SU-DHL-6 (cell line): ENCODE data around the gene GUCY1B1.

Source experiments
- H2AFZ ChIP-seq: fragments of 200-600 bp; sonication (generic); 2 replicates; pipeline ENCODE4 v1.6.1; 2014; ENCODE audit warnings: low read depth, mild to moderate bottlenecking, moderate library complexity, mixed read lengths, antibody characterized with exemption, low read length; ENCODE audit not compliant: severe bottlenecking
- H3F3A ChIP-seq: fragments of 200-600 bp; shearing (Covaris generic); 2 replicates; pipeline ENCODE4 v1.6.0; 2016; ENCODE audit warnings: antibody characterized with exemption, mild to moderate bottlenecking; ENCODE audit not compliant: insufficient read depth
- H3K27ac ChIP-seq: fragments of 200-600 bp; sonication (generic); 2 replicates; pipeline ENCODE4 v1.5.1; 2016; ENCODE audit warnings: low read depth, mild to moderate bottlenecking, low read length, moderate library complexity, mixed read lengths
- H3K27me3 ChIP-seq: fragments of 200-600 bp; sonication (generic), shearing (Covaris generic); 2 replicates; pipeline ENCODE4 v1.6.0; 2014; ENCODE audit warnings: mild to moderate bottlenecking, low read length
- H3K36me3 ChIP-seq: fragments of 200-600 bp; sonication (generic); 2 replicates; pipeline ENCODE4 v1.6.1; 2014; ENCODE audit warnings: mild to moderate bottlenecking, low read length, mixed read lengths
- H3K4me2 ChIP-seq: fragments of 300-600, 200-600 bp; shearing (Covaris generic), sonication (generic); 2 replicates; pipeline ENCODE4 v1.6.0; 2014; ENCODE audit warnings: low read length, low read depth, mild to moderate bottlenecking; ENCODE audit not compliant: poor library complexity, severe bottlenecking
- H3K4me3 ChIP-seq: fragments of 200-600 bp; sonication (generic); 2 replicates; pipeline ENCODE4 v1.5.1; 2014; ENCODE audit warnings: antibody characterized with exemption, low read length, mild to moderate bottlenecking, mixed read lengths; ENCODE audit not compliant: insufficient read depth, poor library complexity, severe bottlenecking
- H3K79me2 ChIP-seq: fragments of 200-600 bp; sonication (generic); 2 replicates; pipeline ENCODE4 v1.6.1; 2014; ENCODE audit warnings: mild to moderate bottlenecking, low read length, moderate library complexity; ENCODE audit not compliant: insufficient read depth
- H3K9ac ChIP-seq: fragments of 200-600 bp; sonication (generic); 2 replicates; pipeline ENCODE4 v1.7.0; 2014; ENCODE audit warnings: mild to moderate bottlenecking, low read length
- H3K9me2 ChIP-seq: fragments of 200-600 bp; sonication (generic); replicated peaks from 2 replicates; pipeline ENCODE4 v1.6.1; 2014; ENCODE audit warnings: low read length; ENCODE audit not compliant: insufficient read depth
- H3K9me3 ChIP-seq: fragments of 200-600 bp; sonication (generic); 2 replicates; pipeline ENCODE4 v1.6.1; 2014; ENCODE audit warnings: low read length, mixed read lengths; ENCODE audit not compliant: insufficient read depth
- H4K20me1 ChIP-seq: fragments of 200-600 bp; sonication (generic); 2 replicates; pipeline ENCODE4 v1.6.1; 2014; ENCODE audit warnings: low read depth, mild to moderate bottlenecking, antibody characterized with exemption, low read length, moderate library complexity, mixed read lengths
- CTCF ChIP-seq: fragments of 200-600 bp; sonication (generic); IDR thresholded peaks from one replicate; pipeline ENCODE4 v1.5.1; 2017; ENCODE audit warnings: antibody characterized with exemption, mild to moderate bottlenecking, low read length, moderate library complexity; ENCODE audit not compliant: insufficient read depth, poor library complexity, severe bottlenecking
- EZH2phosphoT487 ChIP-seq: fragments of 200-600 bp; sonication (generic), shearing (Covaris generic); conservative IDR thresholded peaks from 2 replicates; pipeline ENCODE4 v1.6.1; 2018; ENCODE audit warnings: mild to moderate bottlenecking, antibody characterized with exemption, low read length, moderate library complexity, mixed read lengths

Gene GUCY1B1

DNA sequence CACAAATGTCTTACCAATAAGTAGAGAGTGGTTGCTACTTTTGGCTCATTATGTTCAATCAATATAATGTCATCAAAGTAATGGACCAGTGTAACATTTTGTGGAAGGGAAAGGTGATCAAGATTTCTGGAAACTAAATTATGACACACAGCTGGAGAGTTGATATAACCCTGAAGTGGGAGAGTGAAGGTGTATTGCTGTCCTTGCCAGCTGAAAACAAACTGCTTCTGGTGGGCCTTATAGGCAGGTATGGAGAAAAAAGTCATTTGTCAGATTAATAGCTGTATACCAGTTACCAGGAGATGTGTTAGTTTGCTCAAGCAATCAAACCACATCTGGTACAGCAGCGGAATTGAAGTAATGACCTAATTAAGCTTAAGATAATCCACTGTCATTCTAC lies 17.3 kb upstream of the GUCY1B1 start:
- Histone ChIP-seq H3K9ac (no peak overlapping the region), H3K9me3 (no peaks in the 10 kb centered on the region), H3F3A (no peaks in the 10 kb centered on the region), H3K4me3 (no peak overlapping the region), H3K36me3 (no peaks in the 10 kb centered on the region), H3K27ac (no peak overlapping the region), H3K9me2 (no peaks in the 10 kb centered on the region), H3K79me2 (no peaks in the 10 kb centered on the region), H2AFZ (no peak overlapping the region), H4K20me1 (no peaks in the 10 kb centered on the region), H3K4me2 (no peak overlapping the region), H3K27me3 (no peaks in the 10 kb centered on the region)
- no peak for TF ChIP-seq CTCF
- no peak for TF ChIP-seq EZH2phosphoT487

DNA sequence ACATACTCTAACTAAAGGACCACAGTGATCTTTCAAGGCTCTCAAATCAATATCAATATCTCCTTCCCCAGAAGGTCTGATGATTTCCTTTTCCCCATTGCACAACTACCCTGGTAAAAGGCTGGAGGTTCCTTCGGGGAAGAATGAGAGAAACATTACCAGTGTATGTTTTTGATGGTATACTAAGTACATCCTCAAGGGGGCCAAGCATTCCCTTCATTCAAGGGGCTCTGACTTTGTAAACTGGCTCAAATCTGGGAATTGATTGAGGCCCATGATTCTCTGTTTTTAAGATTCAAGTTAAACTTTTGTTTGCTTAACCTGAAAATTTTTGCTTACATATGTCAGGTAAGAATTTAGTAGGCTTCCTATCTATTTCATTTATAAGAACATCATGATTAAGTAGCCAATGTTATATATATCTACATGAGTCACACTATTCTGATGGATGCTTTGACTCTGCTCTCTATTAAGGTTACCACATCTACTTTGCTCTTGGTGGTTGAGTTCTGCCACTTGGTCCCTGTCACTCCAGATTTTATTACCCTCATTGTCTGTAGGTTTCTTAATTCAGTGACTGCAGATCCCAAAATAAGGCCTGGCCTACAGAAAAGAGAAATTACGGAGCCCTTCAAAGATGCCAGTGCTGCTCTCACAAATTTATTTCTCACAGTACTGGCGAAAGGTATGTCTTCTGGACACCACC lies 16.4 kb upstream of the GUCY1B1 start:
- Histone ChIP-seq H3K9ac (no peak overlapping the region), H2AFZ (no peak overlapping the region), H3F3A (no peaks in the 10 kb centered on the region), H3K9me2 (no peaks in the 10 kb centered on the region), H3K27ac (no peak overlapping the region), H3K27me3 (no peaks in the 10 kb centered on the region), H4K20me1 (no peaks in the 10 kb centered on the region), H3K79me2 (no peaks in the 10 kb centered on the region), H3K36me3 (no peaks in the 10 kb centered on the region), H3K4me3 (no peak overlapping the region), H3K4me2 (no peak overlapping the region), H3K9me3 (no peaks in the 10 kb centered on the region)
- TF ChIP-seq CTCF, result no peak
- TF ChIP-seq EZH2phosphoT487, result no peak

GRCh38 chr4:155745984-155746383 lies 12.8 kb upstream of the GUCY1B1 start:
- no peak overlapping the region for H3K4me2 ChIP-seq
- no peaks in the 10 kb centered on the region for H3F3A ChIP-seq
- no peaks in the 10 kb centered on the region for H4K20me1 ChIP-seq
- H3K9me3 ChIP-seq, result no peaks in the 10 kb centered on the region
- no peak overlapping the region for H3K9ac ChIP-seq
- no peak for TF ChIP-seq EZH2phosphoT487
- TF ChIP-seq CTCF, result no peak
- no peak overlapping the region for H2AFZ ChIP-seq
- no peak overlapping the region for H3K27ac ChIP-seq
- no peaks in the 10 kb centered on the region for H3K27me3 ChIP-seq
- no peaks in the 10 kb centered on the region for H3K9me2 ChIP-seq
- H3K4me3 ChIP-seq, result no peak overlapping the region
- H3K36me3 ChIP-seq, result no peaks in the 10 kb centered on the region
- H3K79me2 ChIP-seq, result no peaks in the 10 kb centered on the region
